BJ (cell line): Measurements from ENCODE around the gene GALNT2. TPM values are rescaled to one million over a fixed set of nuclear protein-coding genes. Genes with fewer than 3 reads are reported as not detected.

Source experiments
- CTCF ChIA-PET: fragments of 350-600 bp; formaldehyde crosslinking; extraction: SDS; loops from one replicate; lab custom pipeline; 2021; ENCODE audit warnings: antibody characterized with exemption, inconsistent platforms; lab: Yijun Ruan, JAX
- POLR2A ChIA-PET: fragments of 300-600 bp; sonication (Branson Sonifier 250); formaldehyde crosslinking; extraction: SDS; loops from one replicate; lab custom pipeline; 2021; ENCODE audit warnings: antibody characterized with exemption; lab: Charles Lee
- DNase-seq: peaks from one replicate; pipeline ENCODE4 v3.0.0-alpha.2; 2011; ENCODE audit warnings: low read depth
- H3K27me3 ChIP-seq: 2 replicates; pipeline ENCODE4 v1.6.0; 2011; ENCODE audit warnings: low read length; ENCODE audit not compliant: control insufficient read depth, insufficient read depth
- H3K36me3 ChIP-seq: 2 replicates; pipeline ENCODE4 v1.5.1; 2011; ENCODE audit warnings: low read length; ENCODE audit not compliant: control insufficient read depth, insufficient read depth
- H3K4me3 ChIP-seq: 2 replicates; pipeline ENCODE4 v1.5.1; 2011; ENCODE audit warnings: low read depth, mild to moderate bottlenecking, control low read depth, low read length
- CTCF ChIP-seq: IDR thresholded peaks from 2 replicates; pipeline ENCODE4 v1.5.1; 2011; ENCODE audit warnings: low read depth, mild to moderate bottlenecking, control low read depth, inconsistent platforms, low read length, moderate library complexity; ENCODE audit not compliant: insufficient read depth
- polyA plus RNA-seq: library from polyadenylated mRNA; depleted of rRNA; stranded (reverse); fragments of >200 nt; gene quantifications from 2 replicates; pipeline ENCODE4 v1.2.3, GENCODE V29; 2011

The GALNT2 gene
- polyA plus RNA-seq, 1 experiment, result 90.9 TPM

DNA sequence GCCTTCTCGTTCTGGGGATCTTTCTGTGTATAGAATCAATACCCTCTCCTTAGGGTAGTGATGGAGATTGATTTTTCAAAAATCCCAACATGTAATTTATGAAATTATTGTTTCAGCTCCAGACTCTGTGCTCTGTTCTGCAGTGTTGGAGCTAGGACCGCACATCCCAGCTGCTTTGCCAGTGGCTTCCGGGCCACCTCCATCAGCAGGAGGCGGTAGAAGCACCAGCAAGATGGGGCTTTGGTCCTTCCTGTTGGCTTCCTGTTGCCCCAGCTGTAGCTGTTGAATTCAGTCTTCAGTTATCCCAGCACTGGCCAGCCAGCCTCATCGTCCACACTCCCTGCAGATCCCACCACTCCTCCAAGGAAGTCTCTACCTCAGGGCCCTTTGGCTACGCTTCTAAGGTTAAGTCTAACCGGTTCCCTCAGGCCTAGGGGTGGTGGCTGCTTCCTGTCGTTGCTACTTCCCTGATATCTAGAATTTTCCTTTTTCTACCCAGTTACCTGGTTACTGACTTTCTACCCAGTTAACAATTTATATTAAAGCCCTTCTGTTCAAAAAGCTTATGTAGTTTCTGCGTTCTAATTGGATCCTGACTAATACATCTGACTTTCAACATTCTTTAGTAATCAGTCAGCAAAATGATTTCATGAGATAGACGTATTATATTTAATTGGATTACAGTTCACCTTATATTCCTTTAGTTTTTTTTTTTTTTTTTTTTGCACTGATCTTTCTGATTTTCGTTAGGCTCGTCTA is 24.6 kb downstream of the GALNT2 start:
- CTCF ChIA-PET, result interaction anchor here (1.9 kb wide), 1 partner anchor 182 kb away, joined by 4 read pairs; no protein-coding TSS in a partner anchor
- POLR2A ChIA-PET, result interaction anchor here (0.6 kb wide), 1 partner anchor 822 kb away, joined by 5 read pairs; no protein-coding TSS in a partner anchor
- TF ChIP-seq CTCF, result no peak
- Histone ChIP-seq H3K36me3 (peaks cover 5% of the 10 kb centered on the region; the same call in 1 of the 2 replicates), H3K4me3 (no peak overlapping the region), H3K27me3 (no peaks in the 10 kb centered on the region)
- DNase-seq, result no peak

GRCh38 chr1:230094746-230095145 is 27.7 kb downstream of the GALNT2 start:
- CTCF ChIA-PET, result interaction anchor here (1.9 kb wide), 1 partner anchor 10 kb away, joined by 4 read pairs; no protein-coding TSS in a partner anchor

GRCh38 chr1:230095938-230096337 is 28.9 kb downstream of the GALNT2 start:
- Histone ChIP-seq H3K36me3 (peaks cover 5% of the 10 kb centered on the region; the same call in 1 of the 2 replicates), H3K27me3 (no peaks in the 10 kb centered on the region), H3K4me3 (no peak overlapping the region)
- ChIA-PET CTCF (interaction anchor here (1.9 kb wide), 1 partner anchor 9 kb away, joined by 4 read pairs; no protein-coding TSS in a partner anchor), POLR2A (no interaction called here)
- no peak for DNase-seq
- TF ChIP-seq CTCF, result no peak

More at GRCh38 chr1:230094746-230095145, 27.7 kb downstream of the GALNT2 start:
- Histone ChIP-seq H3K27me3 (no peaks in the 10 kb centered on the region), H3K4me3 (no peak overlapping the region), H3K36me3 (peaks cover 5% of the 10 kb centered on the region; the same call in 1 of the 2 replicates)
- POLR2A ChIA-PET, result no interaction called here
- TF ChIP-seq CTCF, result no peak
- no peak for DNase-seq

GRCh38 chr1:230097370-230097769 is 30.3 kb downstream of the GALNT2 start:
- 0 out of 2 replicates have a peak, but pooled peaks cover 1% of the 10 kb centered on the region for H3K36me3 ChIP-seq
- no peak for DNase-seq
- no peak overlapping the region for H3K4me3 ChIP-seq
- no peak for TF ChIP-seq CTCF
- ChIA-PET CTCF (no interaction called here), POLR2A (no interaction called here)
- no peaks in the 10 kb centered on the region for H3K27me3 ChIP-seq

- Histone ChIP-seq H3K36me3 (0 out of 2 replicates have a peak, but pooled peaks cover 1% of the 10 kb centered on the region), H3K27me3 (no peaks in the 10 kb centered on the region), H3K4me3 (no peak overlapping the region)
- ChIA-PET POLR2A (no interaction called here), CTCF (no interaction called here)
- no peak for TF ChIP-seq CTCF
- no peak for DNase-seq
Measured at GRCh38 chr1:230098723-230099122, 31.7 kb downstream of the GALNT2 start.
